ENCODE measurements around the gene PIN1.
"Not testable (repeated sequence)": the region's sequence is repeated elsewhere in the genome, so short reads cannot be mapped to it uniquely, and the experiment has no call there.

The PIN1 gene

GRCh38 chr19:9818734-9819595, 16.2 kb upstream of the PIN1 start, which contains the start of gene FBXL12:
FBXL12 (minus strand) TSS chr19:9819079; CDS start chr19:9818813, 266 bp downstream.
- peak; percentile 100 for DNase-seq

- DNase-seq: no peak
Observed at GRCh38 chr19:9819596-9819909, 15.6 kb upstream of the PIN1 start.

- DNase-seq: not testable (repeated sequence)
Observed at GRCh38 chr19:9820034-9820433, 15.1 kb upstream of the PIN1 start.

DNA sequence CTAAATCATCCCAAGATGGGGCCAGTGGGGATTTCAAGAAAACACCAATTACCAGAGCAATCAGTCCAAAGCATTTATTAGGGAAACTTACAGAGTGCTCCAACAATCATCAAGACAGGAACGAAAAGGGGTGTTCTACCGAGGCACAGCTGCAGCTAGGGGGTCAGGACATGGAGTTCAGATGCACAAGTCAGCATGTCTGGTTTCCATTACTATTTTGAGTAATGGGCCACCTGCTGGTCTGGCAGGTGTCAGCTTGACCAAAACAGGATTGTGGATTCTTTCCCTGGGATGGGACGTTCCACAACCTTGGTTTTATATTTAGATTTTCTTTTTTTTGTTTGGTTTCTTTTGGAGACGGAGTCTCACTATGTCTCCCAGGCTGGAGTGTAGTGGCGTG, 11.3 kb upstream of the PIN1 start:
- DNase-seq: no peak

GRCh38 chr19:9827289-9828238, 7.6 kb upstream of the PIN1 start, which contains the start of gene UBL5:
UBL5 (plus strand) TSS chr19:9827918; CDS start chr19:9828338, 420 bp downstream.
- peak; percentile 93 for DNase-seq

GRCh38 chr19:9828551-9829063, 6.5 kb upstream of the PIN1 start:
- DNase-seq: no peak

DNA sequence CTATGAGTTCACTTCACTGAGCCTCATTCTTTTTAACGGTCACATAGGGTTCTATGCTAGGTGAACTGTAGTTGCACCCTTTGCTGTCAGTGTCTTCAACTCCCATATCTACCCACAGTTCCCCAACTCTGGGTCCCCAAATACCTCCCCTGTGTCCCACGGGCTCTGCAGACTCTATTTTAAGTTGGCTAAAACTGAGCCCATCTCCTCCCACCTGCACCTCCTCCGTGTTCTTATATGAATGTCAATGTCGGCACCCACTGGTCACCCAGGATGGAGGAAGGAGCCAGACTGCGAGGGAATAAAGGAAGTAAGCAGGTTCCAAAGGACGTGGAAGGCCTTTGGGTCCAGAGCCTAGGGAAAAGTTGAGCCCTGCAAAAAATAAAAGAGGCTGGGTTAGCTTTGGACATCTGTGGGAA, 802 bp upstream of the PIN1 start:
- DNase-seq: no peak

GRCh38 chr19:9835507-9835949, 410 bp downstream of the PIN1 start:
- peak; percentile 67 for DNase-seq

DNA sequence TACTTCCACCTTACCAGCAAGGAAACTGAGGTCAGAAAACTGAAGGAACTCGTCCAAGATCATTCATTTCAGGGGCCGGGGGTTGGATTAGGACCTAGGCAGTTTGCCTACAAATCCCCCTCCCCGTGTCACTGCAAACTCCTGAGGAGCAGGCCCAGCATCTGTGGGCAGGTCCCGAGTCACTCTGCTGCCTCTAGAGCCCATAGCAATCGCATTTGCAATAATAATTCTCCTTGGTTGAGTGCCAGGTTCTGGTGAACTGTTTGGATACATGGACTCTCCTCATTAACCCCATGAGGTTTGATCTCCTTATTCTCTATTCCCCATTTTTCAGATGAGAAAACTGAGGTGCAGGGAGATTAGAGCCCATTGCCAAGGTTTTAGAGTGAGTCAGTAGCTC, 903 bp downstream of the PIN1 start:
- DNase-seq: no peak

GRCh38 chr19:9838324-9838723, 3.2 kb downstream of the PIN1 start:
- DNase-seq: no peak

GRCh38 chr19:9839415-9839814, 4.3 kb downstream of the PIN1 start:
- no peak for DNase-seq

GRCh38 chr19:9842834-9843625, 7.9 kb downstream of the PIN1 start:
- DNase-seq: no peak

- not testable (repeated sequence) for DNase-seq
Observed at GRCh38 chr19:9843626-9844273, 8.6 kb downstream of the PIN1 start.

- peak; percentile 80 for DNase-seq
Observed at GRCh38 chr19:9847087-9847671, 12.1 kb downstream of the PIN1 start.

GRCh38 chr19:9848060-9848459, 12.9 kb downstream of the PIN1 start:
- peak; percentile 66 for DNase-seq

DNA sequence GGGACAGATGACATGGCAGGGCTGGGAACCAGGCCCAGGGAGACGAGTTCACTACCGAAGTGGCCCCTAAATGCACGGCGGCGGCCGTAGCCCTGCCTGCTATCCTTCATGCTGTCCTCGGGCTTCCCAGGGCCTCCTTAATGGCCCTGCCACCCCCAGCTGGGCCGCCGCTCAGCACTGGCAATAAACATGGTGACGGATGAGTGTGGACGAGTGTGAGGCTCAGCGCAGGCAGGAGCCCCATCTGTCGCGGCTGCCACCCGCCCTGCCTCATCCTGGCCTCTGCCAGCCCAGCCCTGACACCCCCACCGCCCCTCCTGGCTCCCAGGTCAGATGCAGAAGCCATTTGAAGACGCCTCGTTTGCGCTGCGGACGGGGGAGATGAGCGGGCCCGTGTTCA, 13.6 kb downstream of the PIN1 start:
- DNase-seq: no peak

DNA sequence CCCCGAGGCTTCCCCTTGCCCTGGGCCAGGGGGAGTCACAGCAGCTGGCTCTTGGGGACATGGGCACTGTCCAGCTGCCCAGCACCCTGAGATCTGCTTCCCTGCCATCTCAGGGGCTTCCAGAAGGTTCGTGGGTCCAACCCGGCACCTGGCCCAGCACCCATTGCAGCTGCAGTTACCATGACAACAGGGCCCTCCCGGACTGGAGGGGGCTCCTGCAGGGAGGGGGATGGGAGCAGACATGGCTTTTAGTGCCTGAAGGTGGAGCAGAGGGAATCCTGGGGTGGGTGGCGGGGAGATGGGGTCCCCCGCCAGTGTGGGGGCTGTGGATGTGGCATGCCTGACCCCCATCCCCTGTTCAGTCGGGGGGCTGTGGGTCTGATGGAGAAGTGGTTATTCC, 14.7 kb downstream of the PIN1 start:
- no peak for DNase-seq

GRCh38 chr19:9850235-9850959, 15.3 kb downstream of the PIN1 start:
- DNase-seq: no peak

- DNase-seq: no peak
Observed at GRCh38 chr19:9854282-9854846, 19.2 kb downstream of the PIN1 start.

GRCh38 chr19:9856609-9857008, 21.5 kb downstream of the PIN1 start:
- DNase-seq: no peak
